Keratinocyte (primary cell): Measurements from ENCODE around the gene CFAP299. TPM values are rescaled to one million over a fixed set of nuclear protein-coding genes. Genes with fewer than 3 reads are reported as not detected.

Experiments used
- DNase-seq: peaks from one replicate; pipeline ENCODE4 v3.0.0-alpha.2; 2011; ENCODE audit warnings: low read depth, missing footprints, low spot score
- FAIRE-seq: peaks from 2 replicates; lab custom pipeline; 2011; peaks lifted over from hg19 to GRCh38; lab: Jason Lieb, UNC
- H2AFZ ChIP-seq: 2 replicates; pipeline ENCODE4 v1.6.0; 2012; ENCODE audit warnings: low read length, control low read depth, inconsistent platforms; ENCODE audit not compliant: control insufficient read depth
- H3K27ac ChIP-seq: 2 replicates; pipeline ENCODE4 v1.5.1; 2011; ENCODE audit warnings: low read length; ENCODE audit not compliant: control insufficient read depth, insufficient read depth
- H3K27me3 ChIP-seq: 3 replicates; pipeline ENCODE4 v1.6.0; 2011; ENCODE audit warnings: low read length; ENCODE audit not compliant: control insufficient read depth, insufficient read depth; ENCODE audit errors: extremely low read depth
- H3K36me3 ChIP-seq, 2 experiments: 2 replicates in 1 of 2; 3 replicates in 1 of 2; pipeline ENCODE4 v1.5.1; 2011; ENCODE audit warnings: low read length in 2 of 2, mild to moderate bottlenecking in 1 of 2; ENCODE audit not compliant: control insufficient read depth in 2 of 2, insufficient read depth in 2 of 2; ENCODE audit errors: extremely low read depth in 1 of 2
- H3K4me1 ChIP-seq: 3 replicates; pipeline ENCODE4 v1.5.1; 2011; ENCODE audit warnings: low read length; ENCODE audit not compliant: control insufficient read depth, insufficient read depth; ENCODE audit errors: extremely low read depth
- H3K4me2 ChIP-seq: 3 replicates; pipeline ENCODE4 v1.6.0; 2011; ENCODE audit warnings: low read depth, low read length; ENCODE audit not compliant: control insufficient read depth, insufficient read depth; ENCODE audit errors: extremely low read depth
- H3K4me3 ChIP-seq, 3 experiments: fragments of 200-600 bp in 1 of 3; sonication (generic) in 1 of 3; 2 replicates in 2 of 3; 3 replicates in 1 of 3; pipeline ENCODE4 v1.5.1; 2011 to 2016; ENCODE audit warnings: low read length in 3 of 3, mild to moderate bottlenecking in 3 of 3, control low read depth in 2 of 3, inconsistent platforms in 1 of 3, low read depth in 1 of 3, mixed read lengths in 1 of 3, mixed run types in 1 of 3, moderate library complexity in 1 of 3; ENCODE audit not compliant: control insufficient read depth in 2 of 3, insufficient read depth in 2 of 3; ENCODE audit errors: extremely low read depth in 1 of 3
- H3K79me2 ChIP-seq: 2 replicates; pipeline ENCODE4 v1.6.0; 2012; ENCODE audit warnings: low read length; ENCODE audit not compliant: control insufficient read depth, insufficient read depth
- H3K9ac ChIP-seq: 3 replicates; pipeline ENCODE4 v1.6.0; 2011; ENCODE audit warnings: low read length; ENCODE audit not compliant: control insufficient read depth, insufficient read depth; ENCODE audit errors: extremely low read depth
- H3K9me1 ChIP-seq: 3 replicates; pipeline ENCODE4 v1.6.0; 2011; ENCODE audit warnings: low read length; ENCODE audit not compliant: control insufficient read depth, insufficient read depth; ENCODE audit errors: extremely low read depth
- H3K9me3 ChIP-seq: 2 replicates; pipeline ENCODE4 v1.5.1; 2012; ENCODE audit warnings: low read depth, low read length; ENCODE audit not compliant: control insufficient read depth
- H4K20me1 ChIP-seq: 3 replicates; pipeline ENCODE4 v1.6.0; 2011; ENCODE audit warnings: low read length; ENCODE audit not compliant: control insufficient read depth, insufficient read depth; ENCODE audit errors: extremely low read depth
- EZH2 ChIP-seq: IDR thresholded peaks from one replicate; pipeline ENCODE4 v1.6.1; 2012; ENCODE audit warnings: inconsistent platforms, mild to moderate bottlenecking, low read length, moderate library complexity
- dilution Hi-C: fragments of 300-500 bp; cut with MboI; formaldehyde crosslinking; loops from one replicate; pipeline ENCODE4 v1.7.0; 2020; ENCODE audit warnings: low sequenced_read_pairs; ENCODE audit not compliant: extremely low pct_ligation_motif_present
- polyA plus RNA-seq, 5 experiments: library from polyadenylated mRNA; depleted of rRNA in 3 of 5; stranded (reverse) in 3 of 5; stranded (forward) in 1 of 5; unstranded in 1 of 5; fragments of >200 nt; gene quantifications; 1 replicate in 1 of 5; 2 replicates in 3 of 5; 3 replicates in 1 of 5; pipeline versions ENCODE4 v1.2.1 to v1.2.3, GENCODE V29; 2011 to 2012; ENCODE audit warnings: missing spikeins in 2 of 5, low read depth in 1 of 5, low replicate concordance in 1 of 5
- TF ChIP-seq, protein P1 (sequence below), 3 experiments: IDR thresholded peaks in 1 of 3; conservative IDR thresholded peaks in 1 of 3; optimal IDR thresholded peaks in 1 of 3; 2 replicates in 2 of 3; 3 replicates in 1 of 3; pipeline versions ENCODE3 to v1.5.1; 2011; ENCODE audit warnings: low read length in 3 of 3, mild to moderate bottlenecking in 3 of 3, moderate library complexity in 2 of 3, control low read depth in 1 of 3, inconsistent platforms in 1 of 3; ENCODE audit not compliant: insufficient read depth in 2 of 3; ENCODE audit errors: extremely low read depth in 1 of 3

Gene CFAP299
- polyA plus RNA-seq, 1 donor (not counting 4 experiments of a cell fraction or from before 2014, with no cell fraction given), result 0.14 TPM

DNA sequence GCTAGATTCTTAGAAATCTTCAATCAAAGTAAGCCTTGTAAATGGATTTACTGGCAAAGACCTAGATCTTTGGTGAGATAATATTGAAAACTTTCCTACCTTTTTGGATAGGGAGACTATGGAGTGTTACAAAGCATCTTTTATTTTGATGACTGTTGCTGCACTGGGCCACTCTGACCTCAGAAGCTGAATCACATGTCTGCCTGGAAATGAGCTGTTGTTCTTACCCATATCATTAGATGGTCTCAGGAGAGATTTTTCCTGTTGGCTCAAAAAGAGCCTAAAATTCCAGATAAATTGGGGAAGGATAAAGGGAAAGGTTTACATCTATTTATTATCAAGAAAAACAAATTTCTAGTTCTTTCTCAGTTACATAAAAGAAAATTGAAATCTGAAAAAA lies 567.5 kb downstream of the CFAP299 start:
- TF ChIP-seq, protein P1, sequence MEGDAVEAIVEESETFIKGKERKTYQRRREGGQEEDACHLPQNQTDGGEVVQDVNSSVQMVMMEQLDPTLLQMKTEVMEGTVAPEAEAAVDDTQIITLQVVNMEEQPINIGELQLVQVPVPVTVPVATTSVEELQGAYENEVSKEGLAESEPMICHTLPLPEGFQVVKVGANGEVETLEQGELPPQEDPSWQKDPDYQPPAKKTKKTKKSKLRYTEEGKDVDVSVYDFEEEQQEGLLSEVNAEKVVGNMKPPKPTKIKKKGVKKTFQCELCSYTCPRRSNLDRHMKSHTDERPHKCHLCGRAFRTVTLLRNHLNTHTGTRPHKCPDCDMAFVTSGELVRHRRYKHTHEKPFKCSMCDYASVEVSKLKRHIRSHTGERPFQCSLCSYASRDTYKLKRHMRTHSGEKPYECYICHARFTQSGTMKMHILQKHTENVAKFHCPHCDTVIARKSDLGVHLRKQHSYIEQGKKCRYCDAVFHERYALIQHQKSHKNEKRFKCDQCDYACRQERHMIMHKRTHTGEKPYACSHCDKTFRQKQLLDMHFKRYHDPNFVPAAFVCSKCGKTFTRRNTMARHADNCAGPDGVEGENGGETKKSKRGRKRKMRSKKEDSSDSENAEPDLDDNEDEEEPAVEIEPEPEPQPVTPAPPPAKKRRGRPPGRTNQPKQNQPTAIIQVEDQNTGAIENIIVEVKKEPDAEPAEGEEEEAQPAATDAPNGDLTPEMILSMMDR (optimal IDR thresholded peaks at IDR 0.05 in 1 of 3, IDR thresholded peaks at IDR 0.05 in 1 of 3, conservative IDR thresholded peaks at IDR 0.05 in 1 of 3; ENCODE audit: extremely low read depth in 1 of 3, insufficient read depth in 2 of 3, low read length in 3 of 3), result no peak
- no peak for TF ChIP-seq EZH2
- no peaks in the 10 kb centered on the region for H3K4me1 ChIP-seq
- H3K9ac ChIP-seq, result no peak overlapping the region
- no peaks in the 10 kb centered on the region for H3K9me3 ChIP-seq
- H3K27me3 ChIP-seq, result no peaks in the 10 kb centered on the region
- no peak overlapping the region for H3K27ac ChIP-seq
- H2AFZ ChIP-seq, result no peak overlapping the region
- no peaks in the 10 kb centered on the region for H3K79me2 ChIP-seq
- H3K4me3 ChIP-seq, result no peak overlapping the region
- no peaks in the 10 kb centered on the region for H3K36me3 ChIP-seq
- no peak overlapping the region for H3K4me2 ChIP-seq
- dilution Hi-C loops, result no loop called here
- no peaks in the 10 kb centered on the region for H3K9me1 ChIP-seq
- FAIRE-seq, result no peak
- DNase-seq, result no peak
- H4K20me1 ChIP-seq, result no peaks in the 10 kb centered on the region

DNA sequence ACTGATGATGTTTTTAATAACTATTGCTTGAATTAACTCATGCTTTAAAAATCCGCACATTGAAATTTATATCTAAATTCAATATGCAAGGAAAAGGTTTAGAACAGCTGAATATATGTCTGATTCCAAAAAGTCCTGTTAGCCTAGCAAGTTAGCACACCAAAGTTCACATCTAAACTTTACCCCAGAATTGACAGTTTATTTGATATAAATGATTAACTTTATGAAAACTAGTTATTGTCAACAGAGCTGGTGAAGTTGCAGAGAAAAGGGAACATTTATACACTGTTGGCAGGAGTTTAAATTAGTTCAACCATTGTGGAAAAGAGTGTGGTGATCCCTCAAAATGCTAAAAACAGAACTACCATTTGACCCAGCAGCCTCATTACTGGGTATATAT lies 574.4 kb downstream of the CFAP299 start:
- Histone ChIP-seq H3K27ac (no peak overlapping the region), H4K20me1 (no peaks in the 10 kb centered on the region), H3K9me3 (no peaks in the 10 kb centered on the region), H3K4me1 (no peaks in the 10 kb centered on the region), H3K4me2 (no peak overlapping the region), H3K27me3 (no peaks in the 10 kb centered on the region), H3K9ac (no peak overlapping the region), H2AFZ (no peak overlapping the region), H3K9me1 (no peaks in the 10 kb centered on the region), H3K79me2 (no peaks in the 10 kb centered on the region), H3K4me3 (no peak overlapping the region), H3K36me3 (no peaks in the 10 kb centered on the region)
- TF ChIP-seq, protein P1 (optimal IDR thresholded peaks at IDR 0.05 in 1 of 3, IDR thresholded peaks at IDR 0.05 in 1 of 3, conservative IDR thresholded peaks at IDR 0.05 in 1 of 3; ENCODE audit: extremely low read depth in 1 of 3, insufficient read depth in 2 of 3, low read length in 3 of 3), result no peak
- TF ChIP-seq EZH2, result no peak
- DNase-seq (no peak), FAIRE-seq (no peak)
- dilution Hi-C loops, result no loop called here
